HepG2 (cell line): ENCODE results near the gene SCFD2. TPM values are rescaled to one million over a fixed set of nuclear protein-coding genes. Genes with fewer than 3 reads are reported as not detected.

Experiments
- ATAC-seq: fragments of 200-7000 bp; cut with Tn5 transposase; 3 replicates; pipeline ENCODE4 v1.9.1; 2020; ENCODE audit warnings: mild to moderate bottlenecking, moderate library complexity
- BruUV-seq: library from RNA; stranded (reverse); fragments of 400-500 nt; replicated peaks from 2 replicates; lab custom pipeline; 2021; lab: Mats Ljungman, UMichigan
- CTCF ChIA-PET: fragments of 300-600 bp; formaldehyde crosslinking; extraction: SDS; loops from one replicate; lab custom pipeline; 2021; ENCODE audit warnings: low total read pairs, inconsistent platforms, low intra/inter-chr PET ratio; lab: Yijun Ruan, JAX
- POLR2A ChIA-PET: fragments of 350-600 bp; sonication (Branson Sonifier 250); formaldehyde crosslinking; loops from one replicate; lab custom pipeline; 2020; ENCODE audit warnings: antibody characterized with exemption, inconsistent platforms; lab: Yijun Ruan, JAX
- DNase-seq: peaks from one replicate; pipeline ENCODE4 v3.0.0-alpha.2; 2015; ENCODE audit warnings: low spot score
- FAIRE-seq: peaks from 3 replicates; lab custom pipeline; 2011; peaks lifted over from hg19 to GRCh38; lab: Jason Lieb, UNC
- H2AFZ ChIP-seq: one replicate; pipeline ENCODE4 v1.6.1; 2011; ENCODE audit warnings: low read length, inconsistent platforms
- H3K27ac ChIP-seq: fragments of 300-600 bp; 3 replicates; pipeline ENCODE4 v1.8.0; 2011; ENCODE audit warnings: mixed run types, mild to moderate bottlenecking, mixed read lengths, low read length, inconsistent platforms; ENCODE audit not compliant: insufficient read depth; ENCODE audit errors: extremely low read length
- H3K27me3 ChIP-seq, 2 experiments: fragments of 200-600 bp in 1 of 2; 2 replicates in 1 of 2; 3 replicates in 1 of 2; pipeline versions ENCODE4 v1.6.0 to v1.8.0; 2011; ENCODE audit warnings: low read length in 2 of 2, mild to moderate bottlenecking in 2 of 2, moderate library complexity in 2 of 2, inconsistent platforms in 1 of 2; ENCODE audit not compliant: insufficient read depth in 2 of 2, control insufficient read depth in 1 of 2
- H3K36me3 ChIP-seq, 2 experiments: fragments of 200-600 bp in 1 of 2; replicated peaks in 1 of 2; 2 replicates in 1 of 2; 3 replicates in 1 of 2; pipeline versions ENCODE4 v1.5.1 to v1.8.0; 2011; ENCODE audit warnings: low read length in 2 of 2, inconsistent platforms in 1 of 2; ENCODE audit not compliant: insufficient read depth in 2 of 2, control insufficient read depth in 1 of 2
- H3K4me1 ChIP-seq: 2 replicates; pipeline ENCODE4 v1.5.1; 2012; ENCODE audit warnings: low read length, inconsistent platforms; ENCODE audit not compliant: insufficient read depth
- H3K4me2 ChIP-seq: 2 replicates; pipeline ENCODE4 v1.6.0; 2011; ENCODE audit warnings: low read depth, low read length, inconsistent platforms
- H3K4me3 ChIP-seq, 3 experiments: fragments of 200-600 bp in 1 of 3; sonication (generic), shearing (Covaris generic) in 1 of 3; replicated peaks in 1 of 3; 2 replicates each; pipeline ENCODE4 v1.5.1; 2011 to 2016; ENCODE audit warnings: low read length in 3 of 3, inconsistent platforms in 2 of 3, low read depth in 2 of 3, mild to moderate bottlenecking in 2 of 3, control low read depth in 1 of 3, mixed read lengths in 1 of 3; ENCODE audit not compliant: insufficient read depth in 1 of 3
- H3K79me2 ChIP-seq: one replicate; pipeline ENCODE4 v1.6.1; 2011; ENCODE audit warnings: low read length, inconsistent platforms; ENCODE audit not compliant: insufficient read depth
- H3K9ac ChIP-seq: 2 replicates; pipeline ENCODE4 v1.6.0; 2011; ENCODE audit warnings: mild to moderate bottlenecking, low read depth, low read length, inconsistent platforms; ENCODE audit not compliant: insufficient read depth
- H3K9me3 ChIP-seq: 2 replicates; pipeline ENCODE4 v1.5.1; 2012; ENCODE audit warnings: mild to moderate bottlenecking, low read length
- H4K20me1 ChIP-seq: 2 replicates; pipeline ENCODE4 v1.6.0; 2011; ENCODE audit warnings: inconsistent platforms, mild to moderate bottlenecking, low read length, moderate library complexity; ENCODE audit not compliant: insufficient read depth
- HNRNPLL ChIP-seq: fragments of 200-400 bp; formaldehyde crosslinking; IDR thresholded peaks from 2 replicates; pipeline ENCODE4 v1.6.1; 2017; ENCODE audit warnings: mild to moderate bottlenecking, low read depth, low read length; ENCODE audit not compliant: poor library complexity, severe bottlenecking
- KAT7 ChIP-seq: IDR thresholded peaks from 2 replicates; pipeline ENCODE4 v1.6.1; 2018; ENCODE audit warnings: borderline replicate concordance, missing compliant biosample characterization
- KAT8 ChIP-seq: IDR thresholded peaks from 2 replicates; pipeline ENCODE4 v1.6.1; 2016; ENCODE audit warnings: missing genetic modification reagents, missing compliant biosample characterization
- NCOR1 ChIP-seq: fragments of 200-600 bp; sonication (generic); IDR thresholded peaks from 2 replicates; pipeline ENCODE4 v1.7.0; 2017; ENCODE audit warnings: antibody characterized with exemption, low read length, borderline replicate concordance
- POLR2AphosphoS5 ChIP-seq: IDR thresholded peaks from 2 replicates; pipeline ENCODE4 v1.6.1; 2012; ENCODE audit warnings: low read depth, low read length
- RFX5 ChIP-seq: IDR thresholded peaks from 2 replicates; pipeline ENCODE4 v1.6.1; 2011; ENCODE audit warnings: low read depth, low read length, improper control_type of control experiment
- SALL1 ChIP-seq: sonication (generic); formaldehyde crosslinking; IDR thresholded peaks from 2 replicates; pipeline ENCODE4 v1.8.0; 2022; ENCODE audit warnings: mild to moderate bottlenecking, missing genetic modification reagents
- SKI ChIP-seq: fragments of 450-650 bp; IDR thresholded peaks from one replicate; pipeline ENCODE4 v1.6.1; 2018; ENCODE audit warnings: mild to moderate bottlenecking; ENCODE audit not compliant: partially characterized antibody
- SMARCC2 ChIP-seq: fragments of 450-650 bp; IDR thresholded peaks from 2 replicates; pipeline ENCODE4 v1.6.1; 2017; ENCODE audit warnings: antibody characterized with exemption, mild to moderate bottlenecking
- TBL1XR1 ChIP-seq: fragments of 150-350 bp; IDR thresholded peaks from 2 replicates; pipeline ENCODE4 v1.6.1; 2014; ENCODE audit warnings: borderline replicate concordance, low read length; ENCODE audit not compliant: partially characterized antibody
- TBP ChIP-seq: sonication (generic); formaldehyde crosslinking; IDR thresholded peaks from 2 replicates; pipeline ENCODE4 v1.5.0; 2020; ENCODE audit warnings: missing genetic modification reagents
- ZNF33B ChIP-seq: sonication (generic); formaldehyde crosslinking; IDR thresholded peaks from 2 replicates; pipeline ENCODE4 v1.5.1; 2020; ENCODE audit warnings: mild to moderate bottlenecking, missing genetic modification reagents
- ZNF773 ChIP-seq: sonication (generic); formaldehyde crosslinking; IDR thresholded peaks from 2 replicates; pipeline ENCODE4 v1.4.0; 2020; ENCODE audit warnings: missing genetic modification reagents, borderline replicate concordance
- ZNF839 ChIP-seq: sonication (generic); formaldehyde crosslinking; IDR thresholded peaks from 2 replicates; pipeline ENCODE4 v1.4.0; 2020; ENCODE audit warnings: missing genetic modification reagents, mild to moderate bottlenecking, borderline replicate concordance
- WGBS: methylation state at CpG from one replicate; pipeline ENCODE4 v1.1.6; 2017; ENCODE audit warnings: low lambda C conversion rate; 5-methylcytosine and 5-hydroxymethylcytosine counted together
- in situ Hi-C: cut with HindIII; loops from 2 replicates; pipeline ENCODE4 v1.10.0; 2017; ENCODE audit warnings: low pct_unique_long_range_greater_than_20kb; ENCODE audit not compliant: extremely low pct_ligation_motif_present
- intact Hi-C: fragments of 100-400 bp; cut with micrococcal nuclease; formaldehyde crosslinking; loops from one replicate; pipeline ENCODE4 v1.10.0; 2022; ENCODE audit not compliant: unreplicated experiment
- polyA plus RNA-seq, 8 experiments: library from polyadenylated mRNA; depleted of rRNA in 3 of 8; stranded (reverse) in 7 of 8; unstranded in 1 of 8; fragments of >200 nt; fragmentation: Illumina TruSeq in 4 of 8; extraction: Trizol in 4 of 8; gene quantifications; 2 replicates each; pipeline versions ENCODE4 v1.2.1 to v1.2.3, GENCODE V29; 2011 to 2016; ENCODE audit warnings: low read depth in 4 of 8, missing spikeins in 1 of 8, mixed read lengths in 1 of 8; ENCODE audit not compliant: insufficient read depth in 1 of 8
- total RNA-seq, 5 experiments: library from RNA; depleted of rRNA; stranded (reverse); fragments of >200 nt; fragmentation: Illumina TruSeq; extraction: Trizol; gene quantifications; 2 replicates each; pipeline ENCODE4 v1.2.3, GENCODE V29; 2016; ENCODE audit warnings: low read depth in 1 of 5
- TF ChIP-seq, protein P1 (sequence below): sonication (generic); formaldehyde crosslinking; IDR thresholded peaks from 2 replicates; pipeline ENCODE4 v1.5.0; 2020; ENCODE audit warnings: missing genetic modification reagents

SCFD2 gene
- total and polyA plus RNA-seq, 2 of the 13 experiments (the other 11 are each of a cell fraction or from before 2014, with no cell fraction given) = 4.6 to 15.6 TPM

DNA sequence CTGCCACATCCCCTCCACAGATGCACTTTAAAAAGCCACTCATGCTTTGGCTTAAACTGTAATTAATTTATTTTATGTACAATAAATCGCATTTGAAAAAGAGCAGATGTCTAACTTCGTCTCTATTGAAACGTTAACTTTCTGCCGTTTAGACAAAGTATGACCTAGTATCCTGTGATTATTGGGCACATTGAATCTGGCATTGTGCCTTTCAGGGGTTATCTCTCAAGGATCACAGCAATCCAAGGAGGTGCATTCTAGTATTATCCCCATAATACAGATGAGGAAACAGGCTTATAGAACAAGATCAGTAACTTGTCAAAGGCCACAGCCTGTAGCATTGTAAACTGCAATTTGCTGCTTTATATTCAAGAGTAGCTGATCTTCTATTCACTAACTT, 499.1 kb downstream of the SCFD2 start:
- H3K9me3 ChIP-seq = no peaks in the 10 kb centered on the region
- CTCF ChIA-PET = no interaction called here
- ATAC-seq (no peak), DNase-seq (no peak), FAIRE-seq (no peak)
- H3K79me2 ChIP-seq = no peaks in the 10 kb centered on the region
- BruUV-seq = no TSS peak
- in situ Hi-C loops (no loop called here), intact Hi-C loops (no loop called here)
- no peak overlapping the region for H3K4me3 ChIP-seq
- H2AFZ ChIP-seq = no peak overlapping the region
- H3K9ac ChIP-seq = no peak overlapping the region
- POLR2A ChIA-PET = no interaction called here
- no peak overlapping the region for H3K27ac ChIP-seq
- WGBS = 86% methylated on average over 4 of the region's 4 CpGs
- TF ChIP-seq ZNF773 (CRISPR knock-in tag) (no peak), ZNF839 (CRISPR knock-in tag) (no peak), TBL1XR1 (no peak), NCOR1 (no peak), TBP (CRISPR knock-in tag) (no peak), KAT7 (CRISPR knock-in tag) (no peak), HNRNPLL (no peak), ZNF33B (CRISPR knock-in tag) (no peak)
- 0 out of 2 replicates have a peak, but pooled peaks cover under 1% of the 10 kb centered on the region for H3K4me1 ChIP-seq
- H4K20me1 ChIP-seq = no peaks in the 10 kb centered on the region
- H3K36me3 ChIP-seq = no peaks in the 10 kb centered on the region
- H3K27me3 ChIP-seq = peaks cover 0 to under 1% of the 10 kb centered on the region in 2 experiments; a peak in 2 of 5 replicates
- no peak overlapping the region for H3K4me2 ChIP-seq

DNA sequence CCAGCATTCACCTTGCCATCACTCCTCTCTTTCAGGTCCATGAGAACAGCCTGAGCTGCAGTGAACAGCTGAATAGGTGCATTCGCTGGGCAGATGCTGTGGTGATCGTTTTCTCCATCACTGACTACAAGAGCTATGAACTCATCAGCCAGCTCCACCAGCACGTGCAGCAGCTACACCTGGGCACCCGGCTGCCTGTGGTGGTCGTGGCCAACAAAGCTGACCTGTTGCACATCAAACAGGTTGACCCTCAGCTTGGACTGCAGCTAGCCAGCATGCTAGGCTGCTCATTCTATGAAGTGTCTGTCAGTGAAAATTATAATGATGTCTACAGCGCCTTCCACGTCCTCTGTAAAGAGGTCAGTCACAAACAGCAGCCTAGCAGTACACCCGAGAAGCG, 500.6 kb downstream of the SCFD2 start:
- 0 out of 2 replicates have a peak, but pooled peaks cover 4% of the 10 kb centered on the region for H3K4me1 ChIP-seq
- TF ChIP-seq SALL1 = no peak
- no peak for TF ChIP-seq KAT8
- TF ChIP-seq SMARCC2 = no peak
- TF ChIP-seq, protein P1, sequence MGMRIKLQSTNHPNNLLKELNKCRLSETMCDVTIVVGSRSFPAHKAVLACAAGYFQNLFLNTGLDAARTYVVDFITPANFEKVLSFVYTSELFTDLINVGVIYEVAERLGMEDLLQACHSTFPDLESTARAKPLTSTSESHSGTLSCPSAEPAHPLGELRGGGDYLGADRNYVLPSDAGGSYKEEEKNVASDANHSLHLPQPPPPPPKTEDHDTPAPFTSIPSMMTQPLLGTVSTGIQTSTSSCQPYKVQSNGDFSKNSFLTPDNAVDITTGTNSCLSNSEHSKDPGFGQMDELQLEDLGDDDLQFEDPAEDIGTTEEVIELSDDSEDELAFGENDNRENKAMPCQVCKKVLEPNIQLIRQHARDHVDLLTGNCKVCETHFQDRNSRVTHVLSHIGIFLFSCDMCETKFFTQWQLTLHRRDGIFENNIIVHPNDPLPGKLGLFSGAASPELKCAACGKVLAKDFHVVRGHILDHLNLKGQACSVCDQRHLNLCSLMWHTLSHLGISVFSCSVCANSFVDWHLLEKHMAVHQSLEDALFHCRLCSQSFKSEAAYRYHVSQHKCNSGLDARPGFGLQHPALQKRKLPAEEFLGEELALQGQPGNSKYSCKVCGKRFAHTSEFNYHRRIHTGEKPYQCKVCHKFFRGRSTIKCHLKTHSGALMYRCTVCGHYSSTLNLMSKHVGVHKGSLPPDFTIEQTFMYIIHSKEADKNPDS = no peak
- no peak for TF ChIP-seq RFX5
- no peak for TF ChIP-seq POLR2AphosphoS5
- no peak for TF ChIP-seq SKI
- H3K4me2 ChIP-seq = no peak overlapping the region
- H3K9ac ChIP-seq = no peak overlapping the region
- no peak overlapping the region for H3K4me3 ChIP-seq
- H3K36me3 ChIP-seq = no peaks in the 10 kb centered on the region
- intact Hi-C loops = no loop called here
- no peak overlapping the region for H2AFZ ChIP-seq
- in situ Hi-C loops = no loop called here
- no peaks in the 10 kb centered on the region for H3K79me2 ChIP-seq
- no peak overlapping the region for H3K27ac ChIP-seq
- no peak for FAIRE-seq
- ChIA-PET POLR2A (no interaction called here), CTCF (no interaction called here)
- H4K20me1 ChIP-seq = no peaks in the 10 kb centered on the region
- DNase-seq = no peak
- ATAC-seq = no peak
- BruUV-seq = no TSS peak
- 64% methylated on average over 6 of the region's 9 CpGs for WGBS
- H3K27me3 ChIP-seq = peaks cover 3 to 6% of the 10 kb centered on the region in 2 experiments; a peak in 2 of 5 replicates
- no peaks in the 10 kb centered on the region for H3K9me3 ChIP-seq
